Right ventricle myocardium superior (tissue), 1 donor: ENCODE data around the gene CDCA8. TPM values are rescaled to one million over a fixed set of nuclear protein-coding genes. Genes with fewer than 3 reads are reported as not detected.
"Not testable (repeated sequence)": the region's sequence is repeated elsewhere in the genome, so short reads cannot be mapped to it uniquely, and the experiment has no call there.

Source experiments
- ATAC-seq: fragments of 200-7000 bp; cut with Tn5 transposase; one replicate; pipeline ENCODE4 v1.9.1; 2020; ENCODE audit warnings: mild to moderate bottlenecking; ENCODE audit not compliant: poor library complexity
- DNase-seq: peaks from one replicate; pipeline ENCODE4 v3.0.0-alpha.2; 2020
- intact Hi-C: fragments of 100-400 bp; cut with DNase I; formaldehyde crosslinking; loops from one replicate; pipeline ENCODE4 v1.11.2; 2022
- total RNA-seq: library from RNA; stranded (reverse); fragmentation: NEBNext Ultra II Directional; extraction: Animal tissue kit (Norgen Biotek cat#: 25700); gene quantifications from one replicate; pipeline ENCODE4 v1.2.1, GENCODE V29; 2021
- donor health status: DM: no; HTN: yes; CAD: no; lungs with severe emphysema.

CDCA8 gene
- total RNA-seq, 1 donor from 2014 or later: 0.46 TPM

DNA sequence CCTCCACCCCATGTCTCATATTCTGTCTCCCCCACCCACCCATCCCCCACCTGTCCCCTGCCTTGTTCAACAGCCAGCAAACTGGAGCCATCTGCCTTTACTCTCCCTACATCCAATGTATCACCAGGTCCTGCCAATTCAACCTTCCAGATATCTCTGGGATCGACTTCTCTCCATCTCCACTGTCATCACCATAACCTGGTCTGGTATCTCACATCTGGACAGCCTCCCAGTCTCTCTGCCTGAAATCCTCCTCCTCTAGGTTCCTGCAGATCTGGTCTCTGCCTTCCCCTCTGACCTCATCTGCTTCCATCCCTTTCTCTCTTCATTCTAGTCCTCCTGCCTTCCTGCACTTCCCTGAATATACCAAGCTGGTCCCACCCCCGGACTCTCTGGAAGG, 22.2 kb upstream of the CDCA8 start:
- ATAC-seq (no peak), DNase-seq (no peak)
- intact Hi-C loops: no loop called here

GRCh38 chr1:37671261-37671660, 21.1 kb upstream of the CDCA8 start:
- intact Hi-C loops: no loop called here
- no peak for DNase-seq
- ATAC-seq: no peak

GRCh38 chr1:37672136-37672870, 20.0 kb upstream of the CDCA8 start:
- intact Hi-C loops: no loop called here
- no peak for ATAC-seq
- DNase-seq: no peak

GRCh38 chr1:37673920-37674319, 18.4 kb upstream of the CDCA8 start:
- DNase-seq: no peak
- intact Hi-C loops: no loop called here
- ATAC-seq: no peak

- no peak for ATAC-seq
- DNase-seq: no peak
- intact Hi-C loops: no loop called here
Measured at GRCh38 chr1:37676281-37677142, 15.8 kb upstream of the CDCA8 start.

- intact Hi-C loops: no loop called here
- DNase-seq (no peak), ATAC-seq (no peak)
Measured at GRCh38 chr1:37677143-37677439, 15.2 kb upstream of the CDCA8 start.

DNA sequence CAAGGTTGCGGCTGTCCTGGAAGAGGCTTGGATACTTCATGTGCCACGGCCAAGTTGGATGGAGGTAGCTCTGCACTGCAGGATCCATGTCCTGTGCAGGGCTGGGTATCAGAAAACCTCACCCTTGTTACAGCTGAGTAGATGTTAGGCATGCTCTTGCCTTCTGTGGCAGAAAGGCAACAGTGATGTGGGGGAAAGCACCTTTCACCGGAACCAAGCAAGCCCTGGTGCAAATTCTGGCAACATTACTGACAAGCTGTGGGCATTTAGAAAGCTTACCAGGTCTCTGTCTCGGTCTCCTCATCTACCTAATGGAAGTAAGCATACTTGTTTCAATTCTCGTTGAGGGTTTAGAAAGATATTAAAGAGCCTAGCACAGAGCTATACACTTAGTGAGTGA, 14.5 kb upstream of the CDCA8 start:
- intact Hi-C loops: no loop called here
- ATAC-seq: no peak

GRCh38 chr1:37680933-37681332, 11.4 kb upstream of the CDCA8 start:
- intact Hi-C loops: loop anchor here (5.0 to 10.0 kb wide), 2 partner anchors 84 to 226 kb away; partner anchors contain the start of gene GNL2
- DNase-seq (no peak), ATAC-seq (no peak)

More for the DNA sequence above, 14.5 kb upstream of the CDCA8 start:
- no peak for DNase-seq

- ATAC-seq (peak; percentile 74), DNase-seq (peak; percentile 72)
- intact Hi-C loops: loop anchor here (5.0 to 10.0 kb wide), 2 partner anchors 85 to 228 kb away; partner anchors contain the start of gene GNL2
Measured at GRCh38 chr1:37682334-37682987, 9.9 kb upstream of the CDCA8 start.

DNA sequence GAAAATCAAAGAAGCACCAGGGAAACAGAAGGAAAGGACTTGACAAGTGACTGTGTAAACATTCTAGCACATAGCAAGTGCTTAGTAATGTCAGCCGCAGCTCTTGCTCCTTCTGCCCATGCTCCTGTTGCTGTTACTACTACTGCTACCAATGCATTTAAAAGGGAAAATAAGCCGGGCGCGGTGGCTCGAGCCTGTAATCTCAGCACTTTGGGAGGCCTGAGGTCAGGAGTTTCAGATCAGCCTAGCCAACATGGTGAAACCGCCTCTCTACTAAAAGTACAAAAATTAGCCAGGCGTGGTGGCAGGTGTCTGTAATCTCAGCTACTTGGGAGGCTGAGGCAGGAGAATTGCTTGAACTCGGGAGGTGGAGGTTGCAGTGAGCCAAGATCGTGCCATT, 8.1 kb upstream of the CDCA8 start:
- intact Hi-C loops: loop anchor here (5.0 to 10.0 kb wide), 2 partner anchors 87 to 229 kb away; partner anchors contain the start of gene GNL2
- DNase-seq, ATAC-seq: not testable (repeated sequence)

GRCh38 chr1:37685722-37686121, 6.6 kb upstream of the CDCA8 start:
- intact Hi-C loops: loop anchor here (10.0 kb wide), 1 partner anchor 231 kb away; no protein-coding TSS in a partner anchor
- ATAC-seq (no peak), DNase-seq (no peak)

GRCh38 chr1:37687764-37688163, 4.6 kb upstream of the CDCA8 start:
- ATAC-seq, DNase-seq: not testable (repeated sequence)
- intact Hi-C loops: loop anchor here (10.0 kb wide), 1 partner anchor 233 kb away; no protein-coding TSS in a partner anchor

GRCh38 chr1:37688926-37689325, 3.4 kb upstream of the CDCA8 start:
- ATAC-seq (no peak), DNase-seq (no peak)
- intact Hi-C loops: loop anchor here (10.0 kb wide), 1 partner anchor 234 kb away; no protein-coding TSS in a partner anchor

- peak; percentile 71 for DNase-seq
- intact Hi-C loops: loop anchor here (10.0 kb wide), 1 partner anchor 163 kb away; the partner anchor contains the start of gene MTF1
- peak; percentile 18 for ATAC-seq
Measured at GRCh38 chr1:37691497-37692077, 729 bp upstream of the CDCA8 start.

DNA sequence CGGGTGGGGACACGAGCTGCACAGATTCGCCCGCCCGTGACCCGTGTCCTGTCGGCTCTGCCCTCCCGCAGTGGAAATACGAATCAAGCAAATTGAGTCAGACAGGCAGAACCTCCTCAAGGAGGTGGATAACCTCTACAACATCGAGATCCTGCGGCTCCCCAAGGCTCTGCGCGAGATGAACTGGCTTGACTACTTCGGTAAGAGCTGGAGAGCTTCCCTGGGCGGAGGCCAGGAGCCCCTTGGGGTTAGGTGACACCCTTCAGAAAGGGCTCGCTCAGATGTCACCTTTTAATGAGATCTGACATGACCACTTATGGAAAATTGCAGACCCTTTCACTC, 489 bp downstream of the CDCA8 start:
- intact Hi-C loops: loop anchor here (10.0 kb wide), 1 partner anchor 162 kb away; the partner anchor contains the start of gene MTF1
- DNase-seq: no peak

DNA sequence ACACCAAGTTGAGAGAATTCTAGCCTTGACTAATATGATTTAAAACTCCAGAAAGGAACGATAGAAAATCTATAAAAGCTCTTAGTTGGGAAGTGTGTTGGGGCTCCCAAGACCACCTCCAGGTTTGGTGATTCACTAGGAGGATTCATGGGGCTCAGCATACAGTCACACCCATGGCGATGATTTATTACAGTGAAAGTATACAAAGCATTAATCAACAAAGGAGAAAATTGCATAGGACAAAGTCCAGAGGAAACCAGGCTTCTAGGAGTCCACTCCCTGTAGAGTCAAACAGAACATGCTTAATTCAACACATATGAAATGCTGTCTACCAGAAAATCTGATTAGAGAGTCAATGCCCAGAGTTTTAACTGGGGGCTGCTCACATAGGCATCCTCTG, 4.8 kb downstream of the CDCA8 start:
- ATAC-seq: no peak
- DNase-seq: no peak
- intact Hi-C loops: loop anchor here (10.0 kb wide), 1 partner anchor 158 kb away; the partner anchor contains the start of gene MTF1

More for the DNA sequence above, 489 bp downstream of the CDCA8 start:
- ATAC-seq: no peak

- no peak for DNase-seq
- intact Hi-C loops: loop anchor here (10.0 kb wide), 1 partner anchor 157 kb away; the partner anchor contains the start of gene MTF1
- no peak for ATAC-seq
Measured at GRCh38 chr1:37697737-37698136, 5.4 kb downstream of the CDCA8 start.

DNA sequence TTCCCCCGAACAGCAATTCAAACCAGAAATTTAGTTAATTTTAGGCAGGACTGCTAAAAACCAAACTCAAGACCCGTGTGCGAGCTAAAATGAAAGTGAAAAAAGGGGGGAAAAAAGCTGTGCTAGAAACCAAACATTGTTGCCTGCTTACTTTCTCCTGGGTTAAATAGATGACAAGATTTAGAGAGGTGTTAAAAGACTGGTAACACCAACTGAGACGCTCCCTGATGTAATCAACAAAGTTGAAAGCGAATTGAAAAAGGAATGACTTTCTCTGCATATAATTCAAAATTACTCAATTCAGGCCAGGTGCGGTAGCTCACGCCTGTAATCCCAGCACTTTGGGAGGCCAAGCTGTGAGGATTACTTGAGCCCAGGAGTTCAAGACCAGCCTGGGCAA, 6.8 kb downstream of the CDCA8 start:
- intact Hi-C loops: loop anchor here (10.0 kb wide), 1 partner anchor 156 kb away; the partner anchor contains the start of gene MTF1
- DNase-seq: no peak

More for the DNA sequence above, 6.8 kb downstream of the CDCA8 start:
- no peak for ATAC-seq
